ENCODE results near the gene NME1.
"Not testable (repeated sequence)": the region's sequence is repeated elsewhere in the genome, so short reads cannot be mapped to it uniquely, and the experiment has no call there.

The NME1 gene

GRCh38 chr17:51153210-51154072 is at the start of gene NME1:
Gene NME1 (plus strand): TSS chr17:51153559. CDS start chr17:51155655, 2,096 bp downstream.
- peak; percentile 99 for DNase-seq (ENCODE audit: low spot score)

- no peak for DNase-seq (ENCODE audit: low spot score)
These were observed 45.6 kb upstream of the NME1 start for GRCh38 chr17:51107778-51108177.

DNA sequence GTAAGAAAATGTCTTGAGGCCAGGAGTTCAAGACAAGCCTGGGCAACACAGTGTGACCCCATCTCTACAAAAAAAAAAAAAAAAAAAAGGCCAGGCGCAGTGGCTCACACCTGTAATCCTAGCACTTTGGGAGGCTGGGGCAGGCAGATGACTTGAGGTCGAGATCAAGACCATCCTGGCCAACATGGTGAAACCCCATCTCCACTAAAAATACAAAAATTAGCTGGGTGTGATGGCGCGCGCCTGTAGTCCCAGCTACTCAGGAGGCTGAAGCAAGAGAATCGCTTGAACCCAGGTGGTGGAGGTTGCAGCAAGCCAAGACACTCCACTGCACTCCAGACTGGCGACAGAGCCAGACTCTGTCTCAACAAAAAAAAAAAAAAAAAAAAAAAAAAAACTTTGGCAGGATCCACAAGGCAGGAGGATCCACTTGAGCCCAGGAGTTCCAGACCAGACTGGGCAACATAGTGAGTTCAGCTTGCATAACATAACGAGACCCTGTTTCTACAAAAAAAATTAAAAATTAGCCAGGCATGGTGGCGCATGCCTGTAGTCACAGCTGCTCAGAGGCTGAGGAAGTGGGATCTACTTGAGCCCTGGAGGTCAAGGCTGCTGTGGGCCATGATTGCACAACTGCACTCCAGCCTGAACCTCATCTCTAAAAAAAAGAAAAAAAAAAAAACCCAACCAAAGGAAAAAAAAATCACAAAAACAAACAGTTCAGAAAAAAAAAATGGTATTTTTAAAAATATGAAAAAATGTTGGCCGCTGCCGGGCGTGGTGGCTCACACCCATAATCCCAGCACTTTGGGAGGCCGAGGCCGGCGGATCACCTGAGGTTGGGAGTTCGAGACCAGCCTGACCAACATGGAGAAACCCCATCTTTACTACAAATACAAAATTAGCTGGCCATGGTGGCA is 40.8 kb upstream of the NME1 start:
- peak; percentile 48 for DNase-seq (ENCODE audit: low spot score)

- no peak for DNase-seq (ENCODE audit: low spot score)
These were observed 38.2 kb upstream of the NME1 start for GRCh38 chr17:51115179-51115578.

DNA sequence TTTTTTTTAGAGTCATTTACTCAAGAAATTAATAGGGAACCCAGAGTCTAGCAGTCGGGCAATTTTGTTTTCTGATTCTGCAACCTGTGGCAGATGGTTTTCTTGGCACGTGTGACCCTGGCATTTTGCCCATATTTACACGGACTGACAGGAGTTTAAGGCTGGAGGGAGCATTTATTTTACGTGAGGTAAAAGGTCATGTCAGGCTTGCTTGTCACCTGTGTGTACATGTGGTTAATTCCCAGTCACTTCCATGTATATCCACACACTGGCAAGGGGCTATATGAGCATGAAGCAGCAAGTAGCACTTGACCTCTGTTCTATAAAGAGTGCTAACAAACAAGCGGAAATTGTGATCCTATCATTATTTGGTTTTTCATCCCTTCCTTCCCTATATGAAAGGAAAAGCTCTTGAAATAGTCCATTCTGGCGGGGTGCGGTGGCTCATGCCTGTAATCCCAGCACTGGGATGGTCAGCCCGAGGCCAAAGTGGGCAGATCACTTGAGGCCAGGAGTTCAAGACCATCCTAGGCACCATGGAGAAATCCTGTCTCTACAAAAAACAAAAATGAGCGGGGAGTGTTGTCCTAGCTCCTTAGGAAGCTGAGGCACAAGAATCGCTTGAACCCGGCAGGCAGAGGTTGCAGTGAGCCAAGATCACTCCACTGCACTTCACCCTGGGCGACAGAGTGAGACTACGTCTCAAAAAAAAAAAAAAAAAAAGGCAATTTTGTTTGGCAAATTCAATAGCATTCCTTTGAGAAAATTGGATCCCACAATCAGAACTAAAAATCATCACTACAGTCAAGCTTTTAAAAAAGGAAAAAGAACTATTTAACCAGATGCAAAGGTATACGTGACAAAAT is 34.8 kb upstream of the NME1 start:
- peak; percentile 84 for DNase-seq (ENCODE audit: low spot score)

GRCh38 chr17:51119415-51120356 is 33.7 kb upstream of the NME1 start:
- peak; percentile 78 for DNase-seq (ENCODE audit: low spot score)

- peak; percentile 66 for DNase-seq (ENCODE audit: low spot score)
These were observed 33.0 kb upstream of the NME1 start for GRCh38 chr17:51120357-51120738.

DNA sequence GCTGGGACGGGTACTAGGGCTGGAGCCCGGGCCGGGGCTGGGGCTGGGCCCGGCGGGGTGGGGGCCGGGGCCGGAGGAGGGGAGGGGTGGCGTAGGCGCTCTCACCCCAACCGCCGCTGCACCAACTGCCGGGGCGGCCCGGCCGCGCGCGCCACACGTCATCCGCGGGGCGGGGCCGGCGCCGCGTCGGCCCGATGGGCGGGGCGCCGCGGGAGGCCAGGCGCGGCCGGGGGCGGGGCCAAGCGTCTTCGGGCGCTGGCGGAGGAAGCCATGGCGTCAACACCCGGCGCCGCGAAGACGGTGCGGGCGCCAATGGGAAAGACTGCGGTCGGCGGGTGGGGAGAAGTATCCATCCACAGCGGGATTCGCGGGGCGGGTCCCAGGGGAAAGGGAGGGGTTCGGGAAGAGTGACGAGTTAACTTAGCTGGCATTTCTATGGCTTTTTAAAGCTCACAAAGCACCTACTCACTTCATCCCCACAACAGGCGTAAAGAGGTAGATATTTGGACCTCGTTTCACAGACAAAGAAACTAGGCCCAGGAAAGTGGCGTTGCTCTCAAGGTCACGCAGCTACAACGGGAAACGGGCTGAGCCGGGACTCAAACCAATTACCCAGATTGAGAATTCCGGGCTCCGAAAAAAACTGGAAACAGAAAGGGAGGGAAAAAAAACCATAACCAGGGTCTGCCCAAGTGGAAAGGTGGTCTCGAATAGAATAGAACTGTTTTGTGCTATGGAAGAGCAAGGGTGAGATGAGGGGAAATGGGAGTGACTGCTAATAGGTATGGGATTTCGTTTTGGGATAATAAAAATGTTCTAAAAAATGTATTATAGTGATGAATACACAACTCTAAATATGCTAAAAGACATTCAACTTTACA is 32.4 kb upstream of the NME1 start, which contains the start of gene SPAG9:
Gene SPAG9, minus strand, starts transcription at position 130 of the 881 bp plus-strand sequence. CDS start 212 bp downstream, outside the sequence.
- peak; percentile 94 for DNase-seq (ENCODE audit: low spot score)

- DNase-seq (ENCODE audit: low spot score) = peak; percentile 33
These were observed 31.5 kb upstream of the NME1 start for GRCh38 chr17:51121620-51122472.

GRCh38 chr17:51122473-51123115 is 30.8 kb upstream of the NME1 start:
- not testable (repeated sequence) for DNase-seq (ENCODE audit: low spot score)

DNA sequence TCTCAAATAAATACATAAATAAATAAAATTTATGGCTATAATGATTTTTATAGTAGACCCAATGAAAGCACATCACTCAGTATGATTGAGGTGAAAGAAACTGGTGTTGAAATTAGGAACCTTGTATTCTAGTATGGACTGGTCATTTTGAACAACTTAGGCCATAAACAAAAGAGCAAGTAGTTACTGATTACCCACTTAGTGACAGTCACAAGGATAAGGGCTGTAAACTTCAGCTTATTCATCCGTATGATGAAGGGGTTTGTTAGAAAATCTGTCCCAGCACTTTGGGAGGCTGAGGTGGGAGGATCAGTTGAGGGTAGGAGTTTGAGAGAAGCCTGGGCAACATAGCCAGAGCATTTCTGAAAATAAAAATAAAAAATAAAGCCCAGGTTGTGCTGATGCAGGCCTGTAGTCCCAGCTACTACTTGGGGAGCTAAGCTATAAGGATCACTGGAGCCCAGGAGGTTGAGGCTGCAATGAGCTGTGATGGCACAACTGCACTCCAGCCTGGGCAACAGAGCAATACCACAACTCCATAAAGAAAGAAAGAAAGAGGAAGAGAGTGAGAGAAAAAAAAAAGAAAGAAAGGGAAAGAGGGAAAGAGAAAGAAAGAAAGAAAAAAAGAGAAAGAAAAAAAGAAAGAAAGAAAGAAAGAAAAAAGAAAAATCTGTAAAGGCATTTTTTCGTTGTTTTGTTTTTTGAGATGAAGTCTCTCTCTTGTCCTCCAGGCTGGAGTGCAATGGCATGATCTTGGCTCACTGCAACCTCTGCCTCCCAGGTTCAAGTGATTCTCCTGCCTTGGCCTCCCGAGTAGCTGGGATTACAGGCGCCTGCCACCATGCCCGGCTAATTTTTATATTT is 28.5 kb upstream of the NME1 start:
- DNase-seq (ENCODE audit: low spot score) = no peak

DNA sequence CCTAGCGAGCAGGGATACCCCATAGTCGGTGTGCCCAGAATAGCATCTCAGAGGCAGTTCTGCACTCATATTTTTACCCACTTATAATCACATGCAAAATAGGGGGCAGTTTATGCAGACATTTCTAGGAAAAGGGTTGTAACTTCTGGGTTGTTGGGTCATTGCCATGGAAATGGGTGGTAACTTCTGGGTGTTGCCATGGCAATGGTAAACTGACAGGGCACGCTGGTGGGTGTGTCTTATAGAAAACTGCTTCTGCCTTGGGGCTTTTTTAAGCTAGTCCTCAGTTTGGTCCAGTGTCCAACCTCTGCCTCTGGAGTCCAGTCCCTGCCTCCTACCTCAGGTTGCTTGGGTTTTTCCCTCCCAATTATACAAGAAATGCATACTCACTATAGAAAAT is 25.3 kb upstream of the NME1 start:
- peak; percentile 82 for DNase-seq (ENCODE audit: low spot score)

- DNase-seq (ENCODE audit: low spot score) = no peak
These were observed 20.4 kb upstream of the NME1 start for GRCh38 chr17:51132964-51133319.

DNA sequence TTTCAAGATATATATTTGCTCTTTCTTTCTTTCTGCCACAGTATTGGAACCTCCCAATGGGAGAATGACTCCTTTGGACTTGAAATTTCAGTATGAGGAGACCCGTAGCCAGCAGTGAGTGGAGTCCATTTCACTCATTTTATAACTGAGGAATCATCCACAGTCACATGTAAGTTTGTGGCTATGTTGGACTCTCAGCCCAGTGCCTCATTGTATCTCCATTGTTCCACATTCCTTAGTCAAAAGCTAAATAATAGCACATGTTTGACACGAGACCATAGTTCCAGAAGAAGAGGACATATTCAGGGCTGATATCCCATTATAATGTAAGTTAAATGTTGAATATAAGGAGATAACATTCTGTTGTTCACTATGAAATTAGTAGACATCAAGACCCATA is 20.0 kb upstream of the NME1 start:
- no peak for DNase-seq (ENCODE audit: low spot score)

DNA sequence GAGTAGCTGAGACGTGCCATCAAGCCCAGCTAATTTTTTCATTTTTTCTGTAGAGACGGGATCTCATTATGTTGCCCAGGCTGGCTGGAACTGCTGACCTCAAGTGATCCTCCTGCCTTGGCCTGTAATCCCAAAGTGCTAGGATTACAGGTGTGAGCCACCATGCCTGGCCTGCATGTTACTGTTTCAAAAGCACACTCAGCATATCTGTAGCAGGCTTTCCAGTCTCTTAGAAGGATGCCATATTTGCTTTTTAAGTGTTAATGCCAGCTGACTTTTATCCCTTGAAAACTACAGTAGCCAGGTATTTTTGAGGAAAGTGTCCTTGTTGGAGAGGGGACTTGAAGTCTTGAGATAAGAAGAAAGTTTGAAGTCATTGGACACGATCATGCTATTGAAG is 17.4 kb upstream of the NME1 start:
- DNase-seq (ENCODE audit: low spot score) = no peak

DNA sequence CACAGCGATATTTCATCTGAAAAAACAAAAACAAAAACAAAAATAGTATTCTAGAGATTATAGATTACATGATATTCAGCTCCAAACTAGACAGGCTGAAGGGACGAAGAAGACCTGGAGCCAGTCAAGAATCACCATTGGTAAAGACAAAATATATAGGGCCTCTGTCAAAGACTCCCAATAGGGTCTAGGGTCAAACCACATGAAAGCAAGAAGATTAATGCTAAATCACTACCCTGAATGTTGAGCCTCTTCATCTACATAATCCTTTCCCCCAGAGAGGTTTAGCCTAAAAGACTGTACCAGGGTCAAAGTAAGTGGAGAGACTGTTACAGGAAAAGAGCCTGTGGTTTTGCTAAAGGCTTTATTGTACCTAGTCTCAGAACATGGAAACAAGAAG is 10.8 kb upstream of the NME1 start:
- no peak for DNase-seq (ENCODE audit: low spot score)

All from NAMALWA (cell line).